GM13977 (cell line): ENCODE measurements around the gene WNK1.
"Not testable (repeated sequence)": the region's sequence is repeated elsewhere in the genome, so short reads cannot be mapped to it uniquely, and the experiment has no call there.

Source experiments
- DNase-seq: peaks from one replicate; pipeline ENCODE4 v3.0.0; 2012; ENCODE audit warnings: low spot score
- in situ Hi-C: fragments of 300-500 bp; cut with MboI; formaldehyde crosslinking; loops from one replicate; pipeline ENCODE4 v1.12.0; 2022; ENCODE audit warnings: low sequenced_read_pairs, low pct_unique_long_range_greater_than_20kb, mixed read lengths, inconsistent platforms; ENCODE audit not compliant: unreplicated experiment
- TF ChIP-seq, protein P1 (sequence below): IDR thresholded peaks from 2 replicates; pipeline ENCODE4 v1.5.1; 2012; ENCODE audit warnings: mild to moderate bottlenecking, control low read depth; ENCODE audit not compliant: insufficient read depth; ENCODE audit errors: extremely low read depth, missing control alignments

Gene WNK1

DNA sequence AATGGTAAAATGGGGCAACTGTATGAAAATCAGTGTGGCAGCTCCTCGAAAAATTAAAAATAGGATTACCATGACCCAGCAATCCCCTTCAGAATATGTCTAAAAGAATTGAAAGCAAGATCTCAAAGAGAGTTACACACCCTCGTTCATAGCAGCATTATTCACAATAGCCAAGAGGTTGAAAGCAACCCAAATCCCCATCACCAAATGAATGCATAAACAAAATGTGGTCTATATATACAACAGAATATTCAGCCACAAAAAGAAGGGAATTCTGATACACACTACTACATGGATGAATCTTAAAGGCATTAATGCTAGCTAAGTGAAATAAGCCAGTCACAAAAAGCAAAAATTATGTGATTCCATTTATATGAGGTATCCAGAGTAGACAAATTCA lies 169.9 kb downstream of the WNK1 start:
- in situ Hi-C loops, result no loop called here
- DNase-seq, result no peak
- TF ChIP-seq, protein P1, sequence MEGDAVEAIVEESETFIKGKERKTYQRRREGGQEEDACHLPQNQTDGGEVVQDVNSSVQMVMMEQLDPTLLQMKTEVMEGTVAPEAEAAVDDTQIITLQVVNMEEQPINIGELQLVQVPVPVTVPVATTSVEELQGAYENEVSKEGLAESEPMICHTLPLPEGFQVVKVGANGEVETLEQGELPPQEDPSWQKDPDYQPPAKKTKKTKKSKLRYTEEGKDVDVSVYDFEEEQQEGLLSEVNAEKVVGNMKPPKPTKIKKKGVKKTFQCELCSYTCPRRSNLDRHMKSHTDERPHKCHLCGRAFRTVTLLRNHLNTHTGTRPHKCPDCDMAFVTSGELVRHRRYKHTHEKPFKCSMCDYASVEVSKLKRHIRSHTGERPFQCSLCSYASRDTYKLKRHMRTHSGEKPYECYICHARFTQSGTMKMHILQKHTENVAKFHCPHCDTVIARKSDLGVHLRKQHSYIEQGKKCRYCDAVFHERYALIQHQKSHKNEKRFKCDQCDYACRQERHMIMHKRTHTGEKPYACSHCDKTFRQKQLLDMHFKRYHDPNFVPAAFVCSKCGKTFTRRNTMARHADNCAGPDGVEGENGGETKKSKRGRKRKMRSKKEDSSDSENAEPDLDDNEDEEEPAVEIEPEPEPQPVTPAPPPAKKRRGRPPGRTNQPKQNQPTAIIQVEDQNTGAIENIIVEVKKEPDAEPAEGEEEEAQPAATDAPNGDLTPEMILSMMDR, result no peak

DNA sequence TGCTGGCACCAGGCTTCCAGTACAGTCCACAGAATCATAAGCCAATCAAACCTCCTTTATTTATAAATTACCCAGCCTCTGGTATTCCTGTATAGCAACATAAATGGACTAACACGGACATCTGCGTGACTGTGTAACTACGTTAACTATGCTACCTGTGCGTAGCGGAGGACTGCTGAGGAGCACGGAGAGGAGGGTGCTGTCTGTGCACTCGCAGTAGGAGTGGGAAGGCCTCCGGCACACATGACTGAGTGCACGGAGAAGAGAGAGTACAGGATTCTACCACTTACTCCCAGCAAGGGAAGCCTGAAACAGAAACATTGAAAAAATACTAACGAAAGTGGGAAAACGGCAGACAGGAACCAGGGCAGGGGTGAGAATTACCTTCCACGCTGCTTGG lies 174.3 kb downstream of the WNK1 start:
- DNase-seq, result no peak
- TF ChIP-seq, protein P1, result no peak
- in situ Hi-C loops, result loop anchor here (25.0 kb wide), 1 partner anchor 364 kb away; no protein-coding TSS in a partner anchor

DNA sequence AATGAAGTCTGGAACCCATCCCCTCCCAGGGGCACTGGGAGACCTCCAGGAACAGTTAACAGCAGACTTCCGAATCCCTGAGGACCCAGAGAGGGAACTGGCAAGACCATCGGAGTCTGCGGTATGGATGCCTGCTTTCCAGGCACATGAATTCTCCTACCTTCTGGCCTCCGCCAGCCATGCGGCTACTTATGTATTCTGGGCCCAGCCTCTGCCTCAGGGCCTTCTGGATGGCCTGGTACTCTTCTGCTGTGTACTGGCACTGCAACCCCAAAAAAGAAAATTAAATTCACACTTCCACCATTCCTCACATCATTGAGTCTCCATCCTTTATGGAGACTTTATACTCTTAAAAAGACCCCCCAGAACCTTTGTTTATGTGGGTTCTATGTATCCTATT lies 178.7 kb downstream of the WNK1 start:
- in situ Hi-C loops, result loop anchor here (25.0 kb wide), 1 partner anchor 369 kb away; no protein-coding TSS in a partner anchor
- TF ChIP-seq, protein P1, result no peak
- DNase-seq, result no peak

DNA sequence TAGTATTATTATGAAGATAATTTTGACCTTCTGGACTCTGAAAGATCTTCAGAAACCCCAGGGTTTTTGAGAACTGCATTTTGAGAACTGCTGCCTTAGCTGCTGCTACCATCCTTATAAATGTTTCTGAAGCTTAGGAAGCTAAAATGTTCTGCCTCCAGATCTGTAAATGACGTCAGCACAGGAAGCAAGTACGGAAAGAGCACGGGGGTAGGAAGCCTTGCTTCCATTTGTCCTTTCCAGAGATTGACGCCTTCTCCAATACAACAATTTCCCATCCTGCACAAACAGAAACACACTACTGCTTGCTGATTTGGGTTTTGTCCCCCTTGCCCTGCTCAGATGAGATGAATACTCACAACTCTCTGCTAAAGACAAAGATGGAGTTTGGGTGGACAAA lies 179.2 kb downstream of the WNK1 start:
- no peak for DNase-seq
- in situ Hi-C loops, result loop anchor here (25.0 kb wide), 1 partner anchor 369 kb away; no protein-coding TSS in a partner anchor
- TF ChIP-seq, protein P1, result no peak

DNA sequence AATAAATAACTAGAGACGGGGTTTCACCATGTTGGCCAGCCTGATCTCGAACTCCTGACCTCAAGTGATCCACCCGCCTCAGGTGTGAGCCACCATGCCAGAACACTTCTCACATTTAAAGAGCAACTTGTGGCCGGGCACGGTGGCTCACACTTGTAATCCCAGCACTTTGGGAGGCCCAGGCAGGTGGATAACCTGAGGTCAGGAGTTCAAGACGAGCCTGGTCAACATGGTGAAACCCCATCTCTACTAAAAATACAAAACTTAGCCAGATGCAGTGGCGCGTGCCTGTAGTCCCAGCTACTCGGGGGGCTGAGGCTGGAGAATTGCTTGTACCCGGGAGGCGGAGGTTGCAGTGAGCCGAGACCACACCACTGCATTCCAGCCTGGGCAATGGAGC lies 183.5 kb downstream of the WNK1 start:
- in situ Hi-C loops, result loop anchor here (25.0 kb wide), 1 partner anchor 374 kb away; no protein-coding TSS in a partner anchor
- DNase-seq, result not testable (repeated sequence)

DNA sequence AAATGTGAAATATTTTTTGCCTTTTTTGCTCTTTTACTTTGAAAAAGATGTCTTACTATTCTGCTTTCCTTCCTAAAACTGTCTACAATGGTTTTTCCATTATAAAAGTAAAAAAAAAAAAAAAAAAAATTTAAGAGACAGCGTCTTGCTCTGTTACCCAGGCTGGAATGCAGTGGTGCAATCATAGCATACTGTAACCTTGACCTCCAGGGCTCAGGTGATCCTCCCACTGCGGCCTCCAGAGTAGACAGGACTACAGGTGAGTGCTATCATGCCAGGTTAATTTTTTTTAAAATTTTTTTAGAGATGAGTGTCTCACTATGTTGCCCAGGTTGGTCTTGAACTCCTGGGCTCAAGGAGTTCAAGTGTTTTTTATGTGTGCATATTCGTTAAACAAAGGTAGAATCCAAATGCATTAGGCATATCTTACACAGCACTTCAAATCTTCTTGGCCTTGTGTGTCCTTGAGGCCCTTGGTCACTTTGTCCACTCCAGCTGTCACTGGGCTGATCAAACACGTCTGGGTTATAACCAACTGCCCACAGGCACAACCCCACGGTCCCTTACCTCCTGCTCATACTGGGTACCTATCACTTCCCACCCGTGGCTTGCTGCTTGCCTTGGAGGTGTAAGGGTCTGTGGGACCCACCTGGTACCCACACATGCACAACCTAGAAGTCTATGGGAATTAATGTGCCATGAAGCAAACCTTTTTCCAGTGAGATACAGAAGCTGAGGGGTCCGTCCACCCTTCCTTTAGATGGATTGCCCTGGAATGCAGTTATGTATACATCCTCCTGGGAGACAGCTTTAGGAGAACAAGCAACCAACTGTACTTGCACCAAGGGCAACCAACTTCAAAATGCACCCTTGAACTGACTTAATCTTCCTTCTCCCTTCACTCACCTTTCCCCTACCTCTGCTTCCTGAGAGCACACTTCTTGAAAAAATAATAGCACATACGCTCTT lies 184.3 kb downstream of the WNK1 start:
- in situ Hi-C loops, result loop anchor here (25.0 kb wide), 1 partner anchor 374 kb away; no protein-coding TSS in a partner anchor

More for the DNA sequence above, 184.3 kb downstream of the WNK1 start:
- TF ChIP-seq, protein P1, result no peak
- DNase-seq, result no peak
